HL-60 (cell line): ENCODE data around the gene SIPA1L3.

Experiments
- DNase-seq, 2 experiments: peaks; one replicate each; pipeline ENCODE4 v3.0.0-alpha.2; 2010 to 2020; ENCODE audit warnings: low read depth in 1 of 2, low spot score in 1 of 2
- H3K27ac ChIP-seq: fragments of 250-450 bp; sonication (Bioruptor Pico); replicated peaks from 2 replicates; pipeline ENCODE4 v1.5.1; 2020; ENCODE audit warnings: mild to moderate bottlenecking, moderate library complexity
- H3K27me3 ChIP-seq: fragments of 250-450 bp; sonication (Bioruptor Pico); 2 replicates; pipeline ENCODE4 v1.5.1; 2021; ENCODE audit warnings: mild to moderate bottlenecking, moderate library complexity; ENCODE audit not compliant: insufficient read depth, poor library complexity, severe bottlenecking
- H3K4me3 ChIP-seq: replicated peaks from 2 replicates; pipeline ENCODE4 v1.5.1; 2011; ENCODE audit warnings: mild to moderate bottlenecking, control low read depth, low read length; ENCODE audit not compliant: insufficient read depth
- CTCF ChIP-seq: IDR thresholded peaks from one replicate; pipeline ENCODE4 v1.5.1; 2011; ENCODE audit warnings: low read length, control low read depth, inconsistent platforms; ENCODE audit not compliant: insufficient read depth
- GABPA ChIP-seq: IDR thresholded peaks from 2 replicates; pipeline ENCODE4 v1.6.1; 2012; ENCODE audit warnings: low read depth
- POLR2AphosphoS5 ChIP-seq: IDR thresholded peaks from 2 replicates; pipeline ENCODE4 v1.6.1; 2012; ENCODE audit warnings: low read depth
- REST ChIP-seq: IDR thresholded peaks from 2 replicates; pipeline ENCODE4 v1.6.1; 2012; ENCODE audit warnings: low read depth; ENCODE audit not compliant: insufficient replicate concordance
- SPI1 ChIP-seq: IDR thresholded peaks from 2 replicates; pipeline ENCODE4 v1.6.1; 2012; ENCODE audit warnings: low read depth, mild to moderate bottlenecking, borderline replicate concordance

The SIPA1L3 gene

GRCh38 chr19:38152461-38153379, 245.7 kb downstream of the SIPA1L3 start:
- H3K27me3 ChIP-seq: no peaks in the 10 kb centered on the region
- TF ChIP-seq POLR2AphosphoS5 (no peak), GABPA (no peak), SPI1 (no peak), REST (no peak), CTCF (no peak)
- no peak for DNase-seq
- H3K27ac ChIP-seq: no peak overlapping the region
- no peak overlapping the region for H3K4me3 ChIP-seq

GRCh38 chr19:38155453-38155852, 248.4 kb downstream of the SIPA1L3 start:
- no peak for DNase-seq
- Histone ChIP-seq H3K27me3 (no peaks in the 10 kb centered on the region), H3K4me3 (no peak overlapping the region), H3K27ac (no peak overlapping the region)
- TF ChIP-seq REST: no peak

- no peak overlapping the region for H3K4me3 ChIP-seq
- no peak for DNase-seq
- H3K27ac ChIP-seq: no peak overlapping the region
- no peak for TF ChIP-seq CTCF
- no peak for TF ChIP-seq GABPA
- TF ChIP-seq REST: no peak
- TF ChIP-seq SPI1: no peak
- TF ChIP-seq POLR2AphosphoS5: no peak
- no peaks in the 10 kb centered on the region for H3K27me3 ChIP-seq
Observed at GRCh38 chr19:38158730-38159129, 251.7 kb downstream of the SIPA1L3 start.
